ENCODE data around the gene OPN3. TPM values are rescaled to one million over a fixed set of nuclear protein-coding genes. Genes with fewer than 3 reads are reported as not detected.

OPN3 gene
- total and polyA plus RNA-seq, 2 donors (not counting 3 experiments of a cell fraction or from before 2014, with no cell fraction given), result 16.1 to 23.9 TPM

DNA sequence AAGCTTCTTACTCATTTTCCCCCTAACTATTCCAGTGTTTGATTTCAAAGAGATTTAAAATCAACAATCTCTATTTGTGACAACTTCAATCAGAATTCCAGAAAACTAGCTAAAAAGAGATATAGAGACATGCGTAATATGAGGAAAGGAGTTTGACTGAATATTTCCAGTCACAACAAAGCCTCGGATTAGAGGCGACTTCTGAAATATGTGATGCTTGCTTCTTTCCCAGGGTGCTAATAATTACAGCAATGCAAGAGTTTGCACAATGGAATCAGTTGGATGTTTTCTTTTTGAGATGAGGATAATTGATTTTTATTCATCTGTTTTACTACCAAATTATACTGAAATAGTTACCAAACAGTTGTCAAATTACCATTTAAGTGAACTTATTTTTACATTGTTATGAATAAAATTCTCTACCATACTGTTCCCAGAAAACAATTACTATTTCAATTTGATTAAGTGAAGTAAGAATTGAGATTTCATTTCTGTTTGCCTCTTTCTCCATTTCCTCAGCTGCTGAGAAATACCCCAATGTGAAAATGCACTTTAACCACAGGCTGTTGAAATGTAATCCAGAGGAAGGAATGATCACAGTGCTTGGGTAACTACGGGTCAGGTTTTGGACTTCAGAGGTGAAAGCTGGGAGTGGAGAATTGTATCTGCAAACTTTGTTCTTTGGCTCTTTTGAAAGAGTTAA, 79.9 kb downstream of the OPN3 start:
- no peaks in the 10 kb centered on the region for H3K9me1 ChIP-seq (replicated peaks; ENCODE audit: control insufficient read depth, extremely low read depth, insufficient read depth, low read length)
- H3K4me3 ChIP-seq (replicated peaks in 1 of 3; ENCODE audit: insufficient read depth in 1 of 3, low read depth in 1 of 3, low read length in 3 of 3), result no peak overlapping the region
- ChIA-PET CTCF (no interaction called here), POLR2A (no interaction called here)
- no peak overlapping the region for H2AFZ ChIP-seq (ENCODE audit: low read depth, low read length)
- H3K79me2 ChIP-seq (ENCODE audit: control insufficient read depth, insufficient read depth, low read length), result no peaks in the 10 kb centered on the region
- intact Hi-C loops (cut with micrococcal nuclease) (no loop called here), dilution Hi-C loops (cut with MboI; ENCODE audit: extremely low pct_ligation_motif_present, low sequenced_read_pairs) (no loop called here)
- H3K27me3 ChIP-seq (ENCODE audit: control insufficient read depth in 2 of 2, insufficient read depth in 2 of 2, low read length in 2 of 2), result no peaks in the 10 kb centered on the region
- no peaks in the 10 kb centered on the region for H3K9me3 ChIP-seq (replicated peaks; ENCODE audit: control insufficient read depth, insufficient read depth, low read length)
- no peak overlapping the region for H3K9ac ChIP-seq (replicated peaks; ENCODE audit: extremely low read depth, insufficient read depth, low read length)
- TF ChIP-seq GATA2 (IDR thresholded peaks at IDR 0.05; ENCODE audit: insufficient read depth, insufficient read length, low read depth, low read length) (no peak), POLR2A (IDR thresholded peaks at IDR 0.05; ENCODE audit: low read depth, low read length) (no peak), MYC (IDR thresholded peaks at IDR 0.05; ENCODE audit: low read depth, low read length) (no peak), FOS (IDR thresholded peaks at IDR 0.05; ENCODE audit: borderline replicate concordance, insufficient read depth, low read length) (no peak), POLR2AphosphoS5 (IDR thresholded peaks at IDR 0.05; ENCODE audit: insufficient read depth, low read depth, low read length) (no peak), EZH2 (IDR thresholded peaks at IDR 0.05; ENCODE audit: borderline replicate concordance, low read depth, low read length, severe bottlenecking) (no peak), JUN (IDR thresholded peaks at IDR 0.05; ENCODE audit: borderline replicate concordance, insufficient read depth, insufficient read length, low read depth) (no peak)
- TF ChIP-seq, protein P1, sequence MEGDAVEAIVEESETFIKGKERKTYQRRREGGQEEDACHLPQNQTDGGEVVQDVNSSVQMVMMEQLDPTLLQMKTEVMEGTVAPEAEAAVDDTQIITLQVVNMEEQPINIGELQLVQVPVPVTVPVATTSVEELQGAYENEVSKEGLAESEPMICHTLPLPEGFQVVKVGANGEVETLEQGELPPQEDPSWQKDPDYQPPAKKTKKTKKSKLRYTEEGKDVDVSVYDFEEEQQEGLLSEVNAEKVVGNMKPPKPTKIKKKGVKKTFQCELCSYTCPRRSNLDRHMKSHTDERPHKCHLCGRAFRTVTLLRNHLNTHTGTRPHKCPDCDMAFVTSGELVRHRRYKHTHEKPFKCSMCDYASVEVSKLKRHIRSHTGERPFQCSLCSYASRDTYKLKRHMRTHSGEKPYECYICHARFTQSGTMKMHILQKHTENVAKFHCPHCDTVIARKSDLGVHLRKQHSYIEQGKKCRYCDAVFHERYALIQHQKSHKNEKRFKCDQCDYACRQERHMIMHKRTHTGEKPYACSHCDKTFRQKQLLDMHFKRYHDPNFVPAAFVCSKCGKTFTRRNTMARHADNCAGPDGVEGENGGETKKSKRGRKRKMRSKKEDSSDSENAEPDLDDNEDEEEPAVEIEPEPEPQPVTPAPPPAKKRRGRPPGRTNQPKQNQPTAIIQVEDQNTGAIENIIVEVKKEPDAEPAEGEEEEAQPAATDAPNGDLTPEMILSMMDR (IDR thresholded peaks at IDR 0.05; ENCODE audit: extremely low read depth in 1 of 2, insufficient read depth in 1 of 2, low read depth in 1 of 2, low read length in 2 of 2), result no peak
- TF ChIP-seq, protein P2, sequence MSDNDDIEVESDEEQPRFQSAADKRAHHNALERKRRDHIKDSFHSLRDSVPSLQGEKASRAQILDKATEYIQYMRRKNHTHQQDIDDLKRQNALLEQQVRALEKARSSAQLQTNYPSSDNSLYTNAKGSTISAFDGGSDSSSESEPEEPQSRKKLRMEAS (IDR thresholded peaks at IDR 0.05; ENCODE audit: insufficient read depth, insufficient read length), result no peak
- H3K4me2 ChIP-seq (ENCODE audit: insufficient read depth, low read length), result no peak overlapping the region
- H3K36me3 ChIP-seq (ENCODE audit: control insufficient read depth in 2 of 2, extremely low read depth in 1 of 2, insufficient read depth in 2 of 2, low read length in 2 of 2), result no peaks in the 10 kb centered on the region
- FAIRE-seq (no peak), DNase-seq (ENCODE audit: low read depth, low spot score) (no peak)
- H3K27ac ChIP-seq (ENCODE audit: insufficient read depth, low read depth, low read length), result no peak overlapping the region
- H4K20me1 ChIP-seq (replicated peaks; ENCODE audit: control insufficient read depth, extremely low read depth, insufficient read depth, low read length), result no peaks in the 10 kb centered on the region
- no TSS peak for BruUV-seq (replicated peaks)
- H3K4me1 ChIP-seq (ENCODE audit: control insufficient read depth, extremely low read depth, insufficient read depth, low read length), result no peaks in the 10 kb centered on the region
